MV-4-11 (cell line): Measurements from ENCODE around the gene STMP1.
"Not testable (repeated sequence)": the region's sequence is repeated elsewhere in the genome, so short reads cannot be mapped to it uniquely, and the experiment has no call there.

ENCODE experiments used
- DNase-seq: peaks from one replicate; lab custom pipeline; 2025; lab: John Stamatoyannopoulos, UW

STMP1 gene

GRCh38 chr7:135662373-135663114, at the start of gene STMP1:
Gene STMP1, plus strand, starts transcription at chr7:135662514.
- DNase-seq = peak; percentile 86

DNA sequence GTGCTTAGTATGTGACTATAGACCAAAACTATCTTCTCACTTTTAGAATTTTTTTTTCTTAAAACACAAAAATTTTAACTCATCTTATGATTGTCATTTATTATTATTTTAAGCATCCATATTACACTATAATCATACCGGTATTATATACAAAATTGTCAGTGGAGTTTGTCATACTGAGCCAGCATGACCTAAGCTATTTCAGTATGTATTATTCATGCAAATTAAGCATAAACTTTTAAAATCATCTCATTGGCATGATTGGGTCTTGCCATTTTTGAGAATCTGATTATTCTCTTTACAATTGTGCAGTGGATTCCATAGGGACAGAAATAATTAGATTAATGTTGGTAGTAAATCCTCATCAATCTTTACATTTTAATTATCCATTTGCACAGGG, 46.2 kb upstream of the STMP1 start:
- no peak for DNase-seq

- DNase-seq = no peak
Measured at GRCh38 chr7:135617781-135618180, 44.5 kb upstream of the STMP1 start.

GRCh38 chr7:135618510-135618909, 43.8 kb upstream of the STMP1 start:
- DNase-seq = no peak

DNA sequence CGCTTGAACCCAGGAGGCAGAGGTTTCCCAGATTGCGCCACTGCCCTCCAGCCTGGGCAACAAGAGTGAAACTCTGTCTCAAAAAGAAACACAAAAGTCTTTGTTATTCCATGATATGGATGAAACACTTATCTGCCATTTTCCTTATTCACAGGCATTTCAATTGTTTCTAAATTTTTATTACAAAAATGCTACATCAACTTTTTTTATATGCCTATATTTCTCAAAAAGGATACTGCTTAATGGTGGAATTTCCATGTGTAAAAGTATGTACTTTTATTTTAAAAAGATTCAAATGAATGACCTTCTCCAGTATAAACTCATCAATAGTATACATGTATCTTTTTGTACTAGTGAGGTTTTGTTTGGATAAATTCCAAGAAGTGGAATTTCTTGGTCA, 41.9 kb upstream of the STMP1 start:
- DNase-seq = no peak

GRCh38 chr7:135620980-135621850, 41.1 kb upstream of the STMP1 start:
- peak; percentile 56 for DNase-seq

GRCh38 chr7:135634191-135634878, 28.0 kb upstream of the STMP1 start:
- DNase-seq = no peak

- not testable (repeated sequence) for DNase-seq
Measured at GRCh38 chr7:135639690-135640089, 22.6 kb upstream of the STMP1 start.

GRCh38 chr7:135644154-135644553, 18.2 kb upstream of the STMP1 start:
- DNase-seq = peak; percentile 49

GRCh38 chr7:135644729-135645128, 17.6 kb upstream of the STMP1 start:
- no peak for DNase-seq

DNA sequence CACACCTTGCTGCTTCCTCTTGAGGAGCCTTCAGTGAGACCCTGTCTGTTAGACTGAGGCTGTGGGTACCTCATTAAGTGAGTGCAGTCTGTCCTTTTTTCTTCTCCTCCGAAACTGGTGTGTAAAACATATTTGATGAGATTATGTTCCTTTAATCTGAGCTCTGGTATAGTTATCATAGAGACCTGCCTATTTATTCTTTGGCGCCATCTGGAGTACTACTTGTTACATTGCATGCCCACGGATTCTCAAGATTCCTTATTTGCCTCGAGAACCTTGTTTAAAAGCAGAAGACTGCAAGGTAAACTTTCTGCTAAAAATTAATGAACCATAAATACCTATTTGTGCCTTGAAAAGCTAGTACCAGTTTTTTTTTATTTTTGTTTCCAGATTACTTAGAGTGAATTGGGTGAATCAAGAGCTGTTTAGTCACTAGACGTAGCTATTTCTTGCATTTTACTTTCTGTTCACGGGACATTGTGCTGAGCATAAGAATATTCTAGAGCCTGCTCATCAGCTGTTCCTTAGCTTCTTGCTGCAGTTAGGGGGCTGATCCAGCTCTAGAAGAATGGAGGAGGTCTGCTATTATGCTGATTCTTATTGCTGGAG, 16.9 kb upstream of the STMP1 start:
- DNase-seq = peak; percentile 25

DNA sequence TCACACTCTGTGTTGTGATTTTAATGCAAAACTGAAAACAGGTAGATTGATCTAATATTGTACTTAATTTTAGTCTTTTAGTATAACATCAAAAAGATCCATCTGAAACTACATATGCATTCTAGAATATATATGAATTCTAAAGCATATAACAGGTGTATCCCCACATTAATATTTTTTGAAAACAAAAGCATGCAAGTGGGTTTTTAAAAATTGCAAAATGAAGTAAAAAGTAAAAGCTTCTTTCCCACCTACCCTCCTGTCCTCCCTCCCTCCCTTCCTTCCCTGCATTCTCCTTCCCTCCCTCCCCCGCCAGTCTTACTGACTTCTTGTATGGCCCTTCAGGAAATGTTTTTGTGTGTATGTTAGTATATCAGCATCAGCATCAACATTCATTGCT, 14.6 kb upstream of the STMP1 start:
- DNase-seq = no peak

GRCh38 chr7:135648235-135648634, 14.1 kb upstream of the STMP1 start:
- DNase-seq = no peak

GRCh38 chr7:135650831-135651573, 11.3 kb upstream of the STMP1 start:
- peak; percentile 35 for DNase-seq

- DNase-seq = no peak
Measured at GRCh38 chr7:135653340-135654080, 8.8 kb upstream of the STMP1 start.

- no peak for DNase-seq
Measured at GRCh38 chr7:135658564-135658963, 3.8 kb upstream of the STMP1 start.

DNA sequence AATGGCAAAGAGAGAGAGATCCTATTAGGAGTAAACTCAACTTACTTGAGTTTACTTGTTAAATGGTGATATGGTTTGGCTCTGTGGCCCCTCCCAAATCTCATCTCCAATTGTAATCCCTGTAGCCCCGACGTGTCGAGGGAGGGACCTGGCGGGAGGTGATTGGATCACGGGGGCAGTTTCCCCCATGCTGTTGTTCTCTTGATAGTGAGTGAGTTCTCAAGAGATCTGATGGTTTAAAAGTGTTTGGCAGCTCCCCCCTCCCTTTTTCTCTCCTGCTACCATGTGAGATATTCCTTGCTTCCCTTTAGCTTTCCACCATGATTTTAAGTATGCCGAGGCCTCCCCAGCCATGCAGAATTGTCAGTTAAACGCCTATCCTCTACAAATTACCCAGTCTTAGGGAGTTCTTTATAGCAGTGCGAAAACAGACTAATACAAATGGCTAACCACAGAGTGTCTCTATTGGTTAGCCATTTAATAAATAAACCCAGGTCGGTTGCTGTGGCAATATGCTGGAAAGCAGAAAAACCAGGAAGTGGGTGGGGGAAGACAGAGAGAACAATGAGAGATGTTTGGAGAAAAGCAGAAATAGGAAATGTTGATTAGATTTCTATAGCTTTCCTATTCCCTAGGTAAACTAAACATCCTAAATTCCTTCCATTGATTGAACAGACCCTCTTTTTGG, 3.0 kb upstream of the STMP1 start:
- DNase-seq = peak; percentile 76

DNA sequence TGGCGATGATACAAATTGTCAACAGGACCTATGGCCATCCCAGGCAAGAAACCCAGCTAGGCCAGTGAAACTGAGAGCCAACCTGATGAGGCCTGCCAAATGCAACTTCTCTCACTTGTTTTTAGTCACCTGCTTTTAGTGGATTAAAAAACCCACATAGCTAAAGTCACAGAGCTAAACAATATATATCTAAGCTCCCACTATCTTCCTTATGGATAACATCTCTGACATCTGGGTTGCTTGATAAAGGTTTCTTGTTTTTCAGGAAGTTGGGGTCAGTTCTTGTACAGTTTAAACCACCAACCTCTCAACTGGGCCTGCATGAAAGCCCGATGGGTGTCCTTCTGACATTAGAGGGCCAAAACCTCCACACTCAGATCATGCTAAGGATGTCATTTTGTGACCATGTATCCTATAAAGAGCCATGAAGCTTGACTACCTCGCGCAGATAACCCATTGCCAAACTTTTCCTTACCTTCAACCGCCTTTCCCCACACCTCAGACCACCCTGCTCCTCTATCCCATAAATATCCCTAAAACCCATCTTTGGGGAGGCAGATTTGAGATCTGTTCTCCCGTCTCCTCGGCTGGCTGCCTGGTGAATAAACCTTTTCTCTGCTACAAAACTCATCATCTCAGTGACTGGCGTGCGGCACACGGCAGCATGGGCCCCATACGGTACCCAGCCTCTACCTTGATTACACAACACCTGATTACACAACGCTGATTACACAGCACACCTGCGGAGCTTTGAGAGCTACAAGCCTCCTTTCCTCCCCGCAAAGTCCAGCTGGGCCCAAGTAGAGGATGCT, 797 bp upstream of the STMP1 start:
- no peak for DNase-seq

DNA sequence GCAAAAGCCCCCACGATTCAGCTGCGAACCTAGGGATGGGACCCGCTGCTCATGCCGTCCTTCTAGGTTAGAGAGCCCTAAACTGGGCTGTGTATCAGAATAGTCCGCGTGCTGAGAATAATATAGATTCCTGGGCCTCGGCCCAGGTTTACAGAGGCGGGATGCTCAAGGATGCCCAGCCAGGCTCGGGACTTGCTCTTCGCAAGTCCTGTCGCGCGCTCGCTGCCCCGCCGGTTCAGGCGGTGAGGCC, 266 bp upstream of the STMP1 start:
- no peak for DNase-seq
